Measurements from ENCODE around the gene C19orf81. TPM values are rescaled to one million over a fixed set of nuclear protein-coding genes. Genes with fewer than 3 reads are reported as not detected.

C19orf81 gene
- total RNA-seq, 1 experiment from 2014 or later, result 14.5 TPM

DNA sequence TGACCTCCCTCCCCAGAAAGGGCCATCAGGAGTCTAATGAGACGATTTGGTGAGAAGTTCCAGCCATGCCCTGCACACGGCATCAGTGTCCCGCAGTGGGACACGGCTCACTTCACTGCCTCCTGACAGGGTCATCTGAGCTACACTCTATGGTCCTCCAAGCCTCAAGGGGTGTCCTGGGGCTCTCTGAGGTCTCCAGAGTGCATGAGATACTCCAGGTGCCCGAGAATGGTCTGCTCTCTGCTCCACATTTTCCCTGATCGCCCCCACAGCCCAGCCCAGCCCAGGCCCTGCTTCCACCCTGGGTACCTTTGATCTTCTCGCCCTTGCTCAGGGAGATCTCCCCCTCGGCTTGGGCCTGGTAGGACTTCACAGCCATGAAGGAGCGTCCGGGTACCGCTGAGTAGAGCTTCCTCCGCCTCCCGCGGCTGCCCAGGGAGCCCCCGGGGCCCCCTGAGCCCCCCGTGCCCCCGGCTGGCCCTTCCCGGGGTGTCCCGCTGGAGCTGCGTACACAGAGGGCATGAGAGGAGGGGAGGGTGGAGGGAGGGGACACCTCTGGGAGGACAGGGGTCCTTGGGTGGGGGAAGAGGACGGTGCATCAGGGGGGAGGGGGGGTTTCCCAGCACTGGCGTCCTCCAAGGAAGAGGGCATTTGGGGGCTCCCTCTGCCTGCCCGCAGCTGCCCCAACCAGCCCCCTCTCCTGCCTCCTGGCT lies 53.1 kb downstream of the C19orf81 start:
- POLR2A ChIA-PET, result no interaction called here
- no peak overlapping the region for H3K27ac ChIP-seq (ENCODE audit: low read depth, low read length)
- no peaks in the 10 kb centered on the region for H4K20me1 ChIP-seq (ENCODE audit: insufficient read depth)
- H2AFZ ChIP-seq (ENCODE audit: low read depth, low read length, poor library complexity, severe bottlenecking), result no peak overlapping the region
- RAD21 ChIA-PET (ENCODE audit: low non-redundant PET in 1 of 2, low total read pairs in 2 of 2, uncharacterized antibody in 2 of 2, unreplicated experiment in 2 of 2), result no interaction called here
- no peaks in the 10 kb centered on the region for H3K36me3 ChIP-seq (ENCODE audit: control insufficient read depth in 1 of 2, insufficient read depth in 2 of 2, low read length in 2 of 2)
- intact Hi-C loops (cut with micrococcal nuclease), result loop anchor here (10.0 kb wide), 1 partner anchor 338 kb away; the partner anchor contains the start of gene NAPSA
- H3K9me3 ChIP-seq (ENCODE audit: control insufficient read depth in 1 of 2, insufficient read depth in 1 of 2, low read depth in 1 of 2, low read length in 2 of 2), result no peaks in the 10 kb centered on the region
- H3K4me1 ChIP-seq (ENCODE audit: control insufficient read depth in 1 of 2, insufficient read depth in 2 of 2, low read length in 2 of 2), result 0 out of 4 replicates have a peak, but pooled peaks cover 0 to 2% of the 10 kb centered on the region in 2 experiments
- no peaks in the 10 kb centered on the region for H3K79me2 ChIP-seq (ENCODE audit: insufficient read depth, low read length)
- no peak overlapping the region for H3K4me2 ChIP-seq (ENCODE audit: low read length)
- DNase-seq (ENCODE audit: low read depth, low spot score) (no peak), ATAC-seq (no peak)
- H3K9me2 ChIP-seq (ENCODE audit: insufficient read depth), result no peaks in the 10 kb centered on the region
- H3K27me3 ChIP-seq (ENCODE audit: insufficient read depth, low read length), result peaks cover 28% of the 10 kb centered on the region; the same call in 1 of the 2 replicates
- no peak overlapping the region for H3K9ac ChIP-seq (ENCODE audit: low read length)
- TF ChIP-seq YY1 (IDR thresholded peaks at IDR 0.05; ENCODE audit: extremely low read depth, insufficient replicate concordance, low read depth, low read length) (no peak), ATF3 (IDR thresholded peaks at IDR 0.05) (no peak), ZNF274 (IDR thresholded peaks at IDR 0.05; ENCODE audit: low read depth, low read length) (no peak)
- TF ChIP-seq, protein P1, sequence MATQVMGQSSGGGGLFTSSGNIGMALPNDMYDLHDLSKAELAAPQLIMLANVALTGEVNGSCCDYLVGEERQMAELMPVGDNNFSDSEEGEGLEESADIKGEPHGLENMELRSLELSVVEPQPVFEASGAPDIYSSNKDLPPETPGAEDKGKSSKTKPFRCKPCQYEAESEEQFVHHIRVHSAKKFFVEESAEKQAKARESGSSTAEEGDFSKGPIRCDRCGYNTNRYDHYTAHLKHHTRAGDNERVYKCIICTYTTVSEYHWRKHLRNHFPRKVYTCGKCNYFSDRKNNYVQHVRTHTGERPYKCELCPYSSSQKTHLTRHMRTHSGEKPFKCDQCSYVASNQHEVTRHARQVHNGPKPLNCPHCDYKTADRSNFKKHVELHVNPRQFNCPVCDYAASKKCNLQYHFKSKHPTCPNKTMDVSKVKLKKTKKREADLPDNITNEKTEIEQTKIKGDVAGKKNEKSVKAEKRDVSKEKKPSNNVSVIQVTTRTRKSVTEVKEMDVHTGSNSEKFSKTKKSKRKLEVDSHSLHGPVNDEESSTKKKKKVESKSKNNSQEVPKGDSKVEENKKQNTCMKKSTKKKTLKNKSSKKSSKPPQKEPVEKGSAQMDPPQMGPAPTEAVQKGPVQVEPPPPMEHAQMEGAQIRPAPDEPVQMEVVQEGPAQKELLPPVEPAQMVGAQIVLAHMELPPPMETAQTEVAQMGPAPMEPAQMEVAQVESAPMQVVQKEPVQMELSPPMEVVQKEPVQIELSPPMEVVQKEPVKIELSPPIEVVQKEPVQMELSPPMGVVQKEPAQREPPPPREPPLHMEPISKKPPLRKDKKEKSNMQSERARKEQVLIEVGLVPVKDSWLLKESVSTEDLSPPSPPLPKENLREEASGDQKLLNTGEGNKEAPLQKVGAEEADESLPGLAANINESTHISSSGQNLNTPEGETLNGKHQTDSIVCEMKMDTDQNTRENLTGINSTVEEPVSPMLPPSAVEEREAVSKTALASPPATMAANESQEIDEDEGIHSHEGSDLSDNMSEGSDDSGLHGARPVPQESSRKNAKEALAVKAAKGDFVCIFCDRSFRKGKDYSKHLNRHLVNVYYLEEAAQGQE (IDR thresholded peaks at IDR 0.05; ENCODE audit: low read depth), result no peak
- CTCF ChIA-PET, result interaction anchor here (1.3 to 5.0 kb wide), 2 partner anchors 22 to 81 kb away, joined by 5 to 45 read pairs; no protein-coding TSS in a partner anchor
- no peak overlapping the region for H3K4me3 ChIP-seq (replicated peaks in 1 of 2; ENCODE audit: low read depth in 1 of 2, low read length in 2 of 2)
- no TSS peak for BruUV-seq (replicated peaks)

All from HCT116 (cell line).